Sigmoid colon (tissue), 7 donors: ENCODE results near the gene SNTG2. TPM values are rescaled to one million over a fixed set of nuclear protein-coding genes. Genes with fewer than 3 reads are reported as not detected.

Experiments used
- DNase-seq: peaks from one replicate; pipeline ENCODE4 v3.0.0-alpha.2; 2019
- H3K27ac ChIP-seq, 4 donors: fragments of 200-600 bp; sonication (generic); one replicate each; pipeline ENCODE4 v1.5.1; 2016 to 2019; ENCODE audit warnings: mild to moderate bottlenecking in 1 of 4
- H3K27me3 ChIP-seq, 3 donors: fragments of 200-600 bp; sonication (generic); one replicate each; pipeline ENCODE4 v1.5.1; 2019; ENCODE audit warnings: mild to moderate bottlenecking in 1 of 3
- H3K36me3 ChIP-seq, 4 donors: fragments of 200-600 bp; sonication (generic); one replicate each; pipeline ENCODE4 v1.5.1; 2016 to 2019
- H3K4me1 ChIP-seq, 4 donors: fragments of 200-600 bp; sonication (generic); one replicate each; pipeline ENCODE4 v1.5.1; 2017 to 2019
- H3K4me3 ChIP-seq, 4 donors: fragments of 200-600 bp; sonication (generic); one replicate each; pipeline ENCODE4 v1.5.1; 2017 to 2019; ENCODE audit warnings: mild to moderate bottlenecking in 2 of 4, moderate library complexity in 1 of 4
- H3K9me3 ChIP-seq, 4 donors: fragments of 200-600 bp in 3 of 4; sonication (generic) in 3 of 4; one replicate each; pipeline versions ENCODE4 v1.5.1 to v1.6.1; 2013 to 2019
- CTCF ChIP-seq, 4 experiments: fragments of 450-650 bp in 3 of 4; fragments of 200-600 bp in 1 of 4; IDR thresholded peaks; one replicate each; pipeline ENCODE4 v1.5.1; 2016 to 2019; ENCODE audit warnings: antibody characterized with exemption in 4 of 4, mild to moderate bottlenecking in 3 of 4, moderate library complexity in 2 of 4
- EP300 ChIP-seq, 4 donors: sonication (generic); formaldehyde crosslinking; IDR thresholded peaks; one replicate each; pipeline ENCODE4 v1.6.1; 2017; ENCODE audit warnings: antibody characterized with exemption in 4 of 4
- POLR2A ChIP-seq, 2 donors: fragments of 450-650 bp; IDR thresholded peaks; one replicate each; pipeline ENCODE4 v1.6.1; 2016; ENCODE audit warnings: antibody characterized with exemption in 2 of 2, mild to moderate bottlenecking in 2 of 2, moderate library complexity in 2 of 2
- POLR2AphosphoS5 ChIP-seq, 4 donors: sonication (generic); formaldehyde crosslinking; IDR thresholded peaks; one replicate each; pipeline ENCODE4 v1.6.1; 2017; ENCODE audit warnings: antibody characterized with exemption in 4 of 4
- WGBS, 2 donors: extraction: QIAGEN DNeasy Blood & Tissue Kit; methylation state at CpG; one replicate each; pipeline ENCODE4 v1.1.7; 2013; 5-methylcytosine and 5-hydroxymethylcytosine counted together
- intact Hi-C: fragments of 100-400 bp; cut with DNase I; formaldehyde crosslinking; loops from one replicate; pipeline ENCODE4 v1.15.1; 2023
- polyA plus RNA-seq, 3 donors: library from polyadenylated mRNA; stranded (reverse); fragments of 200-250 nt; gene quantifications; one replicate each; pipeline ENCODE4 v1.2.3, GENCODE V29; 2013
- total RNA-seq, 4 donors: library from RNA; depleted of rRNA; stranded (reverse); fragments of >200 nt; gene quantifications; one replicate each; pipeline ENCODE4 v1.1.0, GENCODE V29; 2016
- donor health status: healthy with polysubstance abuse.
- donor health status: Bipolar disorder and iron deficiency.
- donor health status: healthy.

The SNTG2 gene
- total and polyA plus RNA-seq, 7 donors = 0.60 to 5.2 (median 1.9) TPM; not detected in 1

- intact Hi-C loops = no loop called here
- H3K4me3 ChIP-seq = no peak overlapping the region
- no peaks in the 10 kb centered on the region for H3K36me3 ChIP-seq
- H3K27ac ChIP-seq = no peak overlapping the region
- H3K27me3 ChIP-seq = no peaks in the 10 kb centered on the region
- no peak for DNase-seq
- TF ChIP-seq CTCF (IDR thresholded peaks at IDR 0.05) (no peak), POLR2AphosphoS5 (IDR thresholded peaks at IDR 0.05) (no peak), EP300 (IDR thresholded peaks at IDR 0.05) (no peak), POLR2A (IDR thresholded peaks at IDR 0.05) (no peak)
- no peaks in the 10 kb centered on the region for H3K4me1 ChIP-seq
- H3K9me3 ChIP-seq = no peaks in the 10 kb centered on the region
- 82 to 83% methylated on average over 20 of the region's 20 CpGs for WGBS, 2 donors
These were observed 257.4 kb downstream of the SNTG2 start for GRCh38 chr2:1207962-1208510.

GRCh38 chr2:1208522-1208921 lies 257.9 kb downstream of the SNTG2 start:
- WGBS, 2 donors = 90 to 91% methylated on average over 18 of the region's 18 CpGs
- Histone ChIP-seq H3K4me1 (no peaks in the 10 kb centered on the region), H3K27me3 (no peaks in the 10 kb centered on the region), H3K36me3 (no peaks in the 10 kb centered on the region), H3K4me3 (no peak overlapping the region), H3K27ac (no peak overlapping the region), H3K9me3 (peaks cover 0 to 3% (median 1%) of the 10 kb centered on the region in 4 donors)
- no peak for DNase-seq
- intact Hi-C loops = no loop called here
- no peak for TF ChIP-seq CTCF (IDR thresholded peaks at IDR 0.05)
- no peak for TF ChIP-seq POLR2AphosphoS5 (IDR thresholded peaks at IDR 0.05)
- no peak for TF ChIP-seq EP300 (IDR thresholded peaks at IDR 0.05)
- TF ChIP-seq POLR2A (IDR thresholded peaks at IDR 0.05) = no peak

- Histone ChIP-seq H3K27ac (no peak overlapping the region), H3K27me3 (no peaks in the 10 kb centered on the region), H3K4me3 (no peak overlapping the region), H3K4me1 (no peaks in the 10 kb centered on the region), H3K36me3 (no peaks in the 10 kb centered on the region), H3K9me3 (peaks cover 0 to 8% (median 4%) of the 10 kb centered on the region in 4 donors)
- TF ChIP-seq POLR2A (IDR thresholded peaks at IDR 0.05) = no peak
- TF ChIP-seq CTCF (IDR thresholded peaks at IDR 0.05) = no peak
- no peak for TF ChIP-seq POLR2AphosphoS5 (IDR thresholded peaks at IDR 0.05)
- TF ChIP-seq EP300 (IDR thresholded peaks at IDR 0.05) = no peak
- 76 to 93% methylated on average over 4 of the region's 4 CpGs for WGBS, 2 donors
- intact Hi-C loops = no loop called here
- no peak for DNase-seq
These were observed 258.6 kb downstream of the SNTG2 start for GRCh38 chr2:1209246-1209645.

- 78 to 87% methylated on average over 3 of the region's 3 CpGs for WGBS, 2 donors
- no peak for DNase-seq
- Histone ChIP-seq H3K36me3 (no peaks in the 10 kb centered on the region), H3K27ac (no peak overlapping the region), H3K4me3 (no peak overlapping the region), H3K4me1 (no peaks in the 10 kb centered on the region), H3K27me3 (no peaks in the 10 kb centered on the region), H3K9me3 (peaks cover under 1 to 12% (median 4%) of the 10 kb centered on the region in 4 donors)
- TF ChIP-seq POLR2AphosphoS5 (IDR thresholded peaks at IDR 0.05) (no peak), POLR2A (IDR thresholded peaks at IDR 0.05) (no peak), EP300 (IDR thresholded peaks at IDR 0.05) (no peak), CTCF (IDR thresholded peaks at IDR 0.05) (no peak)
- intact Hi-C loops = no loop called here
These were observed 259.1 kb downstream of the SNTG2 start for GRCh38 chr2:1209761-1210160.

GRCh38 chr2:1210352-1210751 lies 259.7 kb downstream of the SNTG2 start:
- 59 to 71% methylated on average over 3 of the region's 3 CpGs for WGBS, 2 donors
- Histone ChIP-seq H3K27me3 (no peaks in the 10 kb centered on the region), H3K4me3 (no peak overlapping the region), H3K9me3 (peaks cover 3 to 14% (median 4%) of the 10 kb centered on the region in 4 donors), H3K27ac (no peak overlapping the region), H3K4me1 (no peaks in the 10 kb centered on the region), H3K36me3 (no peaks in the 10 kb centered on the region)
- intact Hi-C loops = no loop called here
- TF ChIP-seq EP300 (IDR thresholded peaks at IDR 0.05) (no peak), POLR2A (IDR thresholded peaks at IDR 0.05) (no peak), POLR2AphosphoS5 (IDR thresholded peaks at IDR 0.05) (no peak), CTCF (IDR thresholded peaks at IDR 0.05) (no peak)
- DNase-seq = no peak
